Measurements from ENCODE around the gene C1QBP. TPM values are rescaled to one million over a fixed set of nuclear protein-coding genes. Genes with fewer than 3 reads are reported as not detected.

The C1QBP gene
- total RNA-seq, 2 donors from 2014 or later = 66.4 to 74.3 TPM

DNA sequence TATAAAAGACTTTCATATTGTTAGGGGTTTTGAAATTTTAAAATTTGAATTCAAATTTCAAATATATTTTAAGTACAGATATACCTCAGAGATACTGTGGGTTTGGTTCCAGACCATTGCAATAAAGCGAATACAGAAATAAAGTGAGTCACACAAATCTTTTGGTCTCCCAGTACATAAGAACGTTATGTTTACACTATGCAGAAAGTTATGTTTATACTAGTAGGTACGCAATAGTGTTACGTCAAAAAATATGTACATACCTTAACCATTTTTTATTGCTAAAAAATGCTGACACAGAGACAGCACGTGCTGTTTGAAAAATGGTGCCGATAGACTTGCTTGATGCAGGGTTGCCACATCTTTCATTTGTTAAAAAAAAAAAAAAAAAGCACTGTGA is 39.2 kb downstream of the C1QBP start:
- intact Hi-C loops (cut with DNase I) = loop anchor here in 1 of 2 donors (2.0 kb wide), 1 partner anchor 45 kb away; no protein-coding TSS in a partner anchor
- DNase-seq (ENCODE audit: low spot score) = no peak

DNA sequence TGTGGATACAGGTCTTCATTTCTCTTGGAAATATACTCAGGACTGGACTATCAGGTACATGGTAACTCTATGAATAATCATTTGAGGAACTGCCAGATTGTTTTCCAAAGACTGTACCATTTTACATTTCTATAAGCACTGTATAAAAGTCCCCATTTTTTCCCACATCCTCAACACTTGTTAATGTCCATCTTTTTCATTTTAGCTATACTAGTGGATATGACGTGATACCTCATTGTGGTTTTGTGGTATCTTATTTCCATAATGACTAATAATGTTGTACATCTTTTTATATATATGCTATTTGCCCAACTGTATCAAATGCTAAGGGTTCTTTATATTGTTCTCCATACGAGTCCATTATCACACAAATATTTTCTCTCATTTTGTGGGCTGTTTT is 42.3 kb downstream of the C1QBP start:
- intact Hi-C loops (cut with DNase I) = no loop called here
- no peak for DNase-seq (ENCODE audit: low spot score)

DNA sequence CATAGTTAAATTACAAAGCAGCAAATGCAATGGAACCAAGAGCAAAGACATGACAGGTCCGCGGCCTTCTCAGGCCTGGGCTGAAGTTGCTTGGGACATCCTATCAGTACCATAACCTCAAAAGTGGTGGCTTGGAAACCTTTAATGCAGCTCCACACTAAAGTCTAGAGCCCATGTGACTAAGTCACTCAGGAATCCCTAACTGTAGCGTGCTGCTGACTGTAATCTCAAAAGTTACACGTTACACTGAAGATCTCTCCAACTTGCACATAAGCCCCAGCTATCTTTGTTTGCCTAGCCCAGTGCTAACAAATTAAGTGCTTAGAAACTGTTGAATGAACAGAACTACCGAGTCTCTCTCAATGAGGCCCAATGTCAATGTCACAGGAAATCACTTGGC is 47.3 kb downstream of the C1QBP start:
- DNase-seq (ENCODE audit: low spot score) = no peak
- intact Hi-C loops (cut with DNase I) = no loop called here

Other genes with a start within 250 kb of the C1QBP start
- 1 to 10 TPM; 5.7 to 6.8 TPM for gene ZNF594, start 247.3 kb downstream of the C1QBP start, total RNA-seq
- gene SCIMP, start 204.3 kb downstream of the C1QBP start, total RNA-seq = 1 to 10 TPM; 4.5 to 7.3 TPM
- gene RABEP1, start 156.9 kb downstream of the C1QBP start, total RNA-seq = 10 to 100 TPM; 41.5 to 47.3 TPM
- gene NUP88, start 19.5 kb downstream of the C1QBP start, total RNA-seq = 10 to 100 TPM; 35.9 to 49.1 TPM
- gene RPAIN, start 19.0 kb downstream of the C1QBP start, total RNA-seq = 10 to 100 TPM; 18.9 to 19.7 TPM
- gene DHX33, start 29.8 kb upstream of the C1QBP start, total RNA-seq = 1 to 10 TPM; 7.4 to 9.9 TPM
- gene DERL2, start 47.0 kb upstream of the C1QBP start, total RNA-seq = 10 to 100 TPM; 43.3 to 49.6 TPM
- 10 to 100 TPM; 13.5 to 15.0 TPM for gene MIS12, start 47.4 kb upstream of the C1QBP start, total RNA-seq
- 10 to 100 TPM; 18.1 to 19.6 TPM for gene NLRP1, start 145.4 kb upstream of the C1QBP start, total RNA-seq

Measured in posterior vena cava (tissue), 2 donors.